OCI-LY3 (cell line): ENCODE measurements around the gene IBA57.
A peak's percentile ranks its signal among the peaks of the same experiment; 100 is the strongest.

Experiments used
- EZH2phosphoT487 ChIP-seq: fragments of 200-600 bp; shearing (Covaris generic); IDR thresholded peaks from 2 replicates; pipeline ENCODE4 v1.6.1; 2018; ENCODE audit warnings: antibody characterized with exemption, mixed run types, low read depth
- TF ChIP-seq, protein P1 (sequence below): fragments of 200-600, 300-600 bp; sonication (generic); IDR thresholded peaks from 2 replicates; pipeline ENCODE4 v1.5.1; 2014; ENCODE audit warnings: antibody characterized with exemption, low read length, low read depth

DNA sequence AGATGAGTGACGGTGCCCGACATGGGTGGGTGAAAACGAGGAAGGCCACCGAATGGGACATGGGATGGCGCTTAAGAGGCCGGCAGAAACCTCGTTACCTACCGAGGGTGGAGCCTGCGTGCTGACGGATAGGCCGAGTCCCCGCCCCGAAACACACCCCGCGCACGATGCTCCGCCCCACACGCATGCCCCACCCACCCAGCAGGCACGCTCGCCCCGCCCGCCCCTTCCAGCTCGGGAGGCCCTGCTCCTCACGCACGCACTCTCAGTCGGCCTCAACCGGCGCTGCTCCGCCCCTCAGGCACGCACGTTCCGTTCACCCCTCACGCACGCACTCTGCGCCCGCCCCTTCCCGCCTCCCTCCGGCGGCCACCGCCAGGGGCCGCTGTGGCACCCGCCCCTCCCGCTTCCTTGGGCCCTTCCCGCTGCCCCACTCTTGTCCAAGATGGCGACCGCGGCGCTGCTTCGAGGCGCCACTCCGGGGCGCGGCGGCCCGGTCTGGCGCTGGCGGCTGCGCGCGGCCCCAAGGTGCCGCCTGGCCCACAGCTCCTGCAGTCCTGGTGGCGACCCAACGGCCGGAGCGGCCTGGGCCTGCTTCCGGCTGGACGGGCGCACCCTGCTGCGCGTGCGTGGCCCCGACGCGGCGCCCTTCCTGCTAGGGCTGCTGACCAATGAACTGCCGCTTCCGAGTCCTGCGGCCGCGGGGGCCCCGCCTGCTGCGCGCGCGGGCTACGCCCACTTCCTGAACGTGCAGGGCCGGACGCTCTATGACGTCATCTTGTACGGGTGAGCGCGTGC is at the start of gene IBA57:
- TF ChIP-seq, protein P1, sequence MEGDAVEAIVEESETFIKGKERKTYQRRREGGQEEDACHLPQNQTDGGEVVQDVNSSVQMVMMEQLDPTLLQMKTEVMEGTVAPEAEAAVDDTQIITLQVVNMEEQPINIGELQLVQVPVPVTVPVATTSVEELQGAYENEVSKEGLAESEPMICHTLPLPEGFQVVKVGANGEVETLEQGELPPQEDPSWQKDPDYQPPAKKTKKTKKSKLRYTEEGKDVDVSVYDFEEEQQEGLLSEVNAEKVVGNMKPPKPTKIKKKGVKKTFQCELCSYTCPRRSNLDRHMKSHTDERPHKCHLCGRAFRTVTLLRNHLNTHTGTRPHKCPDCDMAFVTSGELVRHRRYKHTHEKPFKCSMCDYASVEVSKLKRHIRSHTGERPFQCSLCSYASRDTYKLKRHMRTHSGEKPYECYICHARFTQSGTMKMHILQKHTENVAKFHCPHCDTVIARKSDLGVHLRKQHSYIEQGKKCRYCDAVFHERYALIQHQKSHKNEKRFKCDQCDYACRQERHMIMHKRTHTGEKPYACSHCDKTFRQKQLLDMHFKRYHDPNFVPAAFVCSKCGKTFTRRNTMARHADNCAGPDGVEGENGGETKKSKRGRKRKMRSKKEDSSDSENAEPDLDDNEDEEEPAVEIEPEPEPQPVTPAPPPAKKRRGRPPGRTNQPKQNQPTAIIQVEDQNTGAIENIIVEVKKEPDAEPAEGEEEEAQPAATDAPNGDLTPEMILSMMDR: peak; percentile 70
- no peak for TF ChIP-seq EZH2phosphoT487
